Vagina (tissue), 2 donors: ENCODE data around the gene ZMAT5. TPM values are rescaled to one million over a fixed set of nuclear protein-coding genes. Genes with fewer than 3 reads are reported as not detected.

Experiments used
- DNase-seq, 2 donors: peaks; one replicate each; pipeline ENCODE4 v3.0.0-alpha.2; 2017; ENCODE audit errors: extremely low spot score in 2 of 2
- H3K27ac ChIP-seq: fragments of 200-600 bp; sonication (generic); one replicate; pipeline ENCODE4 v1.5.1; 2019
- H3K27me3 ChIP-seq: fragments of 200-600 bp; sonication (generic); one replicate; pipeline ENCODE4 v1.5.1; 2019
- H3K36me3 ChIP-seq, 2 donors: fragments of 200-600 bp; sonication (generic); one replicate each; pipeline ENCODE4 v1.5.1; 2017 to 2019
- H3K4me1 ChIP-seq: fragments of 200-600 bp; sonication (generic); one replicate; pipeline ENCODE4 v1.5.1; 2019
- H3K4me3 ChIP-seq, 2 donors: fragments of 200-600 bp; sonication (generic); 1 replicate in 1 of 2; 2 replicates in 1 of 2; pipeline ENCODE4 v1.5.1; 2016 to 2019
- H3K9me3 ChIP-seq: fragments of 200-600 bp; sonication (generic); one replicate; pipeline ENCODE4 v1.5.1; 2019
- CTCF ChIP-seq, 3 experiments: fragments of 450-650 bp in 2 of 3; fragments of 200-600 bp in 1 of 3; sonication (generic) in 1 of 3; IDR thresholded peaks; one replicate each; pipeline ENCODE4 v1.5.1; 2017 to 2019; ENCODE audit warnings: antibody characterized with exemption in 3 of 3, mild to moderate bottlenecking in 2 of 3, moderate library complexity in 2 of 3
- POLR2A ChIP-seq, 2 donors: fragments of 450-650 bp; IDR thresholded peaks; one replicate each; pipeline ENCODE4 v1.6.1; 2017; ENCODE audit warnings: antibody characterized with exemption in 2 of 2, mild to moderate bottlenecking in 2 of 2, moderate library complexity in 2 of 2
- POLR2AphosphoS5 ChIP-seq, 2 donors: sonication (generic); formaldehyde crosslinking; IDR thresholded peaks; one replicate each; pipeline ENCODE4 v1.9.0; 2017; ENCODE audit warnings: antibody characterized with exemption in 2 of 2, mild to moderate bottlenecking in 2 of 2, low read depth in 1 of 2; ENCODE audit not compliant: insufficient read depth in 1 of 2
- intact Hi-C: fragments of 100-400 bp; cut with DNase I; formaldehyde crosslinking; loops from one replicate; pipeline ENCODE4 v1.15.1; 2023
- total RNA-seq: library from RNA; depleted of rRNA; stranded (reverse); fragments of >200 nt; gene quantifications from one replicate; pipeline ENCODE4 v1.2.3, GENCODE V29; 2016

ZMAT5 gene
- total RNA-seq, 1 donor from 2014 or later: 22.6 TPM

GRCh38 chr22:29715705-29716104 is 51.1 kb downstream of the ZMAT5 start:
- H3K4me1 ChIP-seq: no peaks in the 10 kb centered on the region
- no peak overlapping the region for H3K4me3 ChIP-seq
- no peaks in the 10 kb centered on the region for H3K36me3 ChIP-seq
- H3K27ac ChIP-seq: no peak overlapping the region
- TF ChIP-seq CTCF (IDR thresholded peaks at IDR 0.05) (no peak), POLR2AphosphoS5 (IDR thresholded peaks at IDR 0.05; ENCODE audit: insufficient read depth in 1 of 2, low read depth in 1 of 2) (no peak), POLR2A (IDR thresholded peaks at IDR 0.05) (no peak)
- intact Hi-C loops: no loop called here
- H3K9me3 ChIP-seq: no peaks in the 10 kb centered on the region
- no peaks in the 10 kb centered on the region for H3K27me3 ChIP-seq
- DNase-seq: no peak

- no peaks in the 10 kb centered on the region for H3K27me3 ChIP-seq
These were observed 51.6 kb downstream of the ZMAT5 start for GRCh38 chr22:29715240-29715639.

GRCh38 chr22:29713156-29713727 is 53.6 kb downstream of the ZMAT5 start:
- no peak for TF ChIP-seq POLR2A (IDR thresholded peaks at IDR 0.05)
- TF ChIP-seq CTCF (IDR thresholded peaks at IDR 0.05): no peak
- TF ChIP-seq POLR2AphosphoS5 (IDR thresholded peaks at IDR 0.05; ENCODE audit: insufficient read depth in 1 of 2, low read depth in 1 of 2): no peak

More at GRCh38 chr22:29715240-29715639, 51.6 kb downstream of the ZMAT5 start:
- H3K4me3 ChIP-seq: no peak overlapping the region
- H3K4me1 ChIP-seq: no peaks in the 10 kb centered on the region
- H3K27ac ChIP-seq: no peak overlapping the region
- TF ChIP-seq POLR2A (IDR thresholded peaks at IDR 0.05) (no peak), POLR2AphosphoS5 (IDR thresholded peaks at IDR 0.05; ENCODE audit: insufficient read depth in 1 of 2, low read depth in 1 of 2) (no peak), CTCF (IDR thresholded peaks at IDR 0.05) (no peak)
- no peak for DNase-seq
- no peaks in the 10 kb centered on the region for H3K9me3 ChIP-seq
- H3K36me3 ChIP-seq: no peaks in the 10 kb centered on the region
- intact Hi-C loops: no loop called here

GRCh38 chr22:29712119-29712518 is 54.7 kb downstream of the ZMAT5 start:
- no peak overlapping the region for H3K4me3 ChIP-seq
- H3K4me1 ChIP-seq: no peaks in the 10 kb centered on the region
- no peaks in the 10 kb centered on the region for H3K9me3 ChIP-seq
- no peaks in the 10 kb centered on the region for H3K36me3 ChIP-seq
- no peaks in the 10 kb centered on the region for H3K27me3 ChIP-seq
- no peak overlapping the region for H3K27ac ChIP-seq
- TF ChIP-seq POLR2AphosphoS5 (IDR thresholded peaks at IDR 0.05; ENCODE audit: insufficient read depth in 1 of 2, low read depth in 1 of 2) (no peak), POLR2A (IDR thresholded peaks at IDR 0.05) (no peak), CTCF (IDR thresholded peaks at IDR 0.05) (no peak)
- intact Hi-C loops: no loop called here
- no peak for DNase-seq

More at GRCh38 chr22:29713156-29713727, 53.6 kb downstream of the ZMAT5 start:
- Histone ChIP-seq H3K9me3 (no peaks in the 10 kb centered on the region), H3K36me3 (no peaks in the 10 kb centered on the region), H3K4me3 (no peak overlapping the region), H3K27me3 (no peaks in the 10 kb centered on the region), H3K4me1 (no peaks in the 10 kb centered on the region), H3K27ac (no peak overlapping the region)
- intact Hi-C loops: no loop called here
- DNase-seq: no peak

- Histone ChIP-seq H3K9me3 (no peaks in the 10 kb centered on the region), H3K4me1 (no peaks in the 10 kb centered on the region), H3K36me3 (no peaks in the 10 kb centered on the region), H3K27me3 (no peaks in the 10 kb centered on the region), H3K27ac (no peak overlapping the region), H3K4me3 (no peak overlapping the region)
- no peak for DNase-seq
- TF ChIP-seq POLR2A (IDR thresholded peaks at IDR 0.05) (no peak), CTCF (IDR thresholded peaks at IDR 0.05) (no peak), POLR2AphosphoS5 (IDR thresholded peaks at IDR 0.05; ENCODE audit: insufficient read depth in 1 of 2, low read depth in 1 of 2) (no peak)
- intact Hi-C loops: no loop called here
These were observed 55.7 kb downstream of the ZMAT5 start for GRCh38 chr22:29710922-29711593.
